Peyer's patch (tissue), 4 donors: Measurements from ENCODE around the gene ARPC5.

Experiments
- POLR2A ChIP-seq, 2 donors: fragments of 450-650 bp; IDR thresholded peaks; one replicate each; pipeline ENCODE4 v1.5.1; 2017; ENCODE audit warnings: antibody characterized with exemption in 2 of 2, mild to moderate bottlenecking in 2 of 2, moderate library complexity in 2 of 2
- TF ChIP-seq, protein P1 (sequence below), 6 experiments: fragments of 450-650 bp in 4 of 6; fragments of 200-600 bp in 2 of 6; sonication (generic) in 1 of 6; IDR thresholded peaks; one replicate each; pipeline ENCODE4 v1.5.1; 2017 to 2019; ENCODE audit warnings: antibody characterized with exemption in 6 of 6, mild to moderate bottlenecking in 3 of 6, moderate library complexity in 1 of 6

GRCh38 chr1:183605904-183606303 lies 29.7 kb downstream of the ARPC5 start:
- TF ChIP-seq, protein P1, sequence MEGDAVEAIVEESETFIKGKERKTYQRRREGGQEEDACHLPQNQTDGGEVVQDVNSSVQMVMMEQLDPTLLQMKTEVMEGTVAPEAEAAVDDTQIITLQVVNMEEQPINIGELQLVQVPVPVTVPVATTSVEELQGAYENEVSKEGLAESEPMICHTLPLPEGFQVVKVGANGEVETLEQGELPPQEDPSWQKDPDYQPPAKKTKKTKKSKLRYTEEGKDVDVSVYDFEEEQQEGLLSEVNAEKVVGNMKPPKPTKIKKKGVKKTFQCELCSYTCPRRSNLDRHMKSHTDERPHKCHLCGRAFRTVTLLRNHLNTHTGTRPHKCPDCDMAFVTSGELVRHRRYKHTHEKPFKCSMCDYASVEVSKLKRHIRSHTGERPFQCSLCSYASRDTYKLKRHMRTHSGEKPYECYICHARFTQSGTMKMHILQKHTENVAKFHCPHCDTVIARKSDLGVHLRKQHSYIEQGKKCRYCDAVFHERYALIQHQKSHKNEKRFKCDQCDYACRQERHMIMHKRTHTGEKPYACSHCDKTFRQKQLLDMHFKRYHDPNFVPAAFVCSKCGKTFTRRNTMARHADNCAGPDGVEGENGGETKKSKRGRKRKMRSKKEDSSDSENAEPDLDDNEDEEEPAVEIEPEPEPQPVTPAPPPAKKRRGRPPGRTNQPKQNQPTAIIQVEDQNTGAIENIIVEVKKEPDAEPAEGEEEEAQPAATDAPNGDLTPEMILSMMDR (IDR thresholded peaks at IDR 0.05), result no peak
- TF ChIP-seq POLR2A (IDR thresholded peaks at IDR 0.05), result no peak
